ENCODE measurements around the gene KCNQ1. TPM values are rescaled to one million over a fixed set of nuclear protein-coding genes. Genes with fewer than 3 reads are reported as not detected.

The KCNQ1 gene
- total RNA-seq, 2 experiments from 2014 or later, result 24.2 to 26.6 TPM

DNA sequence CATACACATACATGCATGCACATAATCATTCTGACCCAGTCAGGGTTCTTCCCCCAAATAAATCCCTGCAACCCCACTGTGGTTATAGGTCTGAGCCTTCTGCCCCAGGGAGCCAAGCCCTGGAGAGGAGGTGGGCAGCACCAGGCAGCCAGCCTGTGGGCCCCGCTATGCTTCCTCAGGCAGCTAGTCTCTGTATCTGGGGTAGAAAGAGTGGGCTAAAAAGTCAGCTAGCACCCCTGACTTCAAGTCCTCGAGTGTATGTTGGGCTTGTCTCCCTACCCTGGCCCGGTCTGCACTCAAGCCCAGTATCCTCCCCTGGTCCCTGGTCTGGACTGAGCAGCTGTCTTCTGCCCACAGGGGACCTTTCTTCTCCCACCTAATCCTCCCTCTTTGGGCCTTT is 226.9 kb downstream of the KCNQ1 start:
- H3K36me3 Mint-ChIP-seq, result no peaks in the 10 kb centered on the region
- peak; percentile 19 for DNase-seq
- POLR2A ChIA-PET, result no interaction called here
- no peak overlapping the region for H3K27ac Mint-ChIP-seq
- no peaks in the 10 kb centered on the region for H3K27me3 Mint-ChIP-seq
- H3K4me3 Mint-ChIP-seq, result no peak overlapping the region
- no peaks in the 10 kb centered on the region for H3K9me3 Mint-ChIP-seq
- peaks cover 2% of the 10 kb centered on the region for H3K4me1 Mint-ChIP-seq
- no peak for ATAC-seq (ENCODE audit: low read depth)

GRCh38 chr11:2672553-2673249 is 227.9 kb downstream of the KCNQ1 start:
- peaks cover 2% of the 10 kb centered on the region for H3K4me1 Mint-ChIP-seq
- H3K36me3 Mint-ChIP-seq, result peaks cover 2% of the 10 kb centered on the region
- POLR2A ChIA-PET, result no interaction called here

GRCh38 chr11:2673250-2673610 is 228.4 kb downstream of the KCNQ1 start:
- no peaks in the 10 kb centered on the region for H3K4me1 Mint-ChIP-seq
- H3K27ac Mint-ChIP-seq, result no peak overlapping the region
- no peak overlapping the region for H3K4me3 Mint-ChIP-seq
- no peaks in the 10 kb centered on the region for H3K27me3 Mint-ChIP-seq
- POLR2A ChIA-PET, result no interaction called here
- ATAC-seq (ENCODE audit: low read depth) (no peak), DNase-seq (no peak)
- no peaks in the 10 kb centered on the region for H3K9me3 Mint-ChIP-seq
- H3K36me3 Mint-ChIP-seq, result peaks cover 2% of the 10 kb centered on the region

More at GRCh38 chr11:2672553-2673249, 227.9 kb downstream of the KCNQ1 start:
- Mint-ChIP-seq H3K9me3 (no peaks in the 10 kb centered on the region), H3K27ac (no peak overlapping the region), H3K27me3 (no peaks in the 10 kb centered on the region), H3K4me3 (no peak overlapping the region)
- DNase-seq (no peak), ATAC-seq (ENCODE audit: low read depth) (no peak)

- peaks cover 3% of the 10 kb centered on the region for H3K4me1 Mint-ChIP-seq
- H3K4me3 Mint-ChIP-seq, result no peak overlapping the region
- no peaks in the 10 kb centered on the region for H3K27me3 Mint-ChIP-seq
- DNase-seq, result no peak
- no peak overlapping the region for H3K27ac Mint-ChIP-seq
- no peak for ATAC-seq (ENCODE audit: low read depth)
- POLR2A ChIA-PET, result no interaction called here
- H3K9me3 Mint-ChIP-seq, result no peaks in the 10 kb centered on the region
- peaks cover 4% of the 10 kb centered on the region for H3K36me3 Mint-ChIP-seq
These were observed 229.2 kb downstream of the KCNQ1 start for GRCh38 chr11:2673871-2674471.

DNA sequence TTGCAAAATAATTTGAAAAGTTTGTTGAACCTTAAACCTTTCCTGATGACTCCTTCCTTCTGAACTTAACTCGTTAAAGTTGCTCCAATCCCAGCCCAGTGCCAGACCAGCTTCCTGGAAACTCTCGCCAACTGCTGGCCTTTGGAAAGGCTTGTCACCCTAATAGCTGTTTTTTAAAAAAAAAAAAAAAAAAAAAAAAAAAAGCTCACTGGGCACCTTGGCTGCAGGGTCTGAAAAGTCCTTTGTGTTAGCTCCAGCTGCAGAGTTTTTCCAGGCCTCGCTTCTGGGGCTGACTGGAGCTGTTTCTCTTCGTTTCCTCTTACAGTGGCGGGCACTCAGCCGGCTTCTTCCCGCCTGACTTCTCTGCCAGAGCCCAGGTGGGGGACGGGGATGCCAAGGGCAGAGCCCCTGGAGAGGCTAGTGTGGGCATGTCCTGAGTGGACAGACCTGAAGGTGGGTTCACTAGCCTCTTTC is 229.9 kb downstream of the KCNQ1 start:
- Mint-ChIP-seq H3K4me3 (no peak overlapping the region), H3K27ac (no peak overlapping the region), H3K9me3 (no peaks in the 10 kb centered on the region), H3K27me3 (no peaks in the 10 kb centered on the region), H3K4me1 (peaks cover 3% of the 10 kb centered on the region), H3K36me3 (peaks cover 4% of the 10 kb centered on the region)
- ATAC-seq (ENCODE audit: low read depth), result no peak
- POLR2A ChIA-PET, result no interaction called here
- DNase-seq, result no peak

DNA sequence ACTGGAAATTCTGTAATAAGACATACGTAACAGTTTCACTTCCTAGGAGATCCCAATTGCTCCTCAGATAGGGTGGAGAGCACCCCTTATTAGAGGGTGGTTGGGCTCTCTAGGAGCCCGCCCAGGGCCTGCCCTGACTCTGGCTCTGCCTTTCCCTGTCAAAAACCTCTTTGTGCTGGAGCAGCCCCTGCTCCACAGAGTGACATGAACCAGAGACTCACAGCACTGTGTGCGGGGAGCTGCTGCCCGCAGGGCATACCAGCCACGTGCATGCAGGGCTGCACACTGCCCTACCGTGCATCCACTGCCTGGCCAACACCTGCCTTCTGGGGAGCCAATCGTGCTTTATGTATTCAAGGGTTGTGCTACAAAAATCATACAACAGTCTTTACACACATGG is 230.7 kb downstream of the KCNQ1 start:
- Mint-ChIP-seq H3K9me3 (no peaks in the 10 kb centered on the region), H3K36me3 (peaks cover 4% of the 10 kb centered on the region), H3K27me3 (no peaks in the 10 kb centered on the region), H3K4me1 (peaks cover 3% of the 10 kb centered on the region), H3K4me3 (no peak overlapping the region), H3K27ac (no peak overlapping the region)
- ATAC-seq (ENCODE audit: low read depth) (no peak), DNase-seq (peak; percentile 19)
- POLR2A ChIA-PET, result interaction anchor here (0.6 kb wide), 1 partner anchor 24 kb away, joined by 3 read pairs; the partner anchor contains the start of gene KCNQ1OT1

- ATAC-seq (ENCODE audit: low read depth), result no peak
- no peak overlapping the region for H3K27ac Mint-ChIP-seq
- no peak overlapping the region for H3K4me3 Mint-ChIP-seq
- DNase-seq, result no peak
- no peaks in the 10 kb centered on the region for H3K27me3 Mint-ChIP-seq
- H3K9me3 Mint-ChIP-seq, result no peaks in the 10 kb centered on the region
- peaks cover 5% of the 10 kb centered on the region for H3K4me1 Mint-ChIP-seq
- H3K36me3 Mint-ChIP-seq, result peaks cover 4% of the 10 kb centered on the region
- POLR2A ChIA-PET, result no interaction called here
These were observed 232.3 kb downstream of the KCNQ1 start for GRCh38 chr11:2677127-2677526.

GRCh38 chr11:2678396-2678795 is 233.6 kb downstream of the KCNQ1 start:
- no peak overlapping the region for H3K27ac Mint-ChIP-seq
- H3K4me1 Mint-ChIP-seq, result peaks cover 5% of the 10 kb centered on the region
- DNase-seq (no peak), ATAC-seq (ENCODE audit: low read depth) (no peak)
- no peaks in the 10 kb centered on the region for H3K9me3 Mint-ChIP-seq
- H3K27me3 Mint-ChIP-seq, result no peaks in the 10 kb centered on the region
- no peak overlapping the region for H3K4me3 Mint-ChIP-seq
- peaks cover 4% of the 10 kb centered on the region for H3K36me3 Mint-ChIP-seq
- POLR2A ChIA-PET, result no interaction called here

DNA sequence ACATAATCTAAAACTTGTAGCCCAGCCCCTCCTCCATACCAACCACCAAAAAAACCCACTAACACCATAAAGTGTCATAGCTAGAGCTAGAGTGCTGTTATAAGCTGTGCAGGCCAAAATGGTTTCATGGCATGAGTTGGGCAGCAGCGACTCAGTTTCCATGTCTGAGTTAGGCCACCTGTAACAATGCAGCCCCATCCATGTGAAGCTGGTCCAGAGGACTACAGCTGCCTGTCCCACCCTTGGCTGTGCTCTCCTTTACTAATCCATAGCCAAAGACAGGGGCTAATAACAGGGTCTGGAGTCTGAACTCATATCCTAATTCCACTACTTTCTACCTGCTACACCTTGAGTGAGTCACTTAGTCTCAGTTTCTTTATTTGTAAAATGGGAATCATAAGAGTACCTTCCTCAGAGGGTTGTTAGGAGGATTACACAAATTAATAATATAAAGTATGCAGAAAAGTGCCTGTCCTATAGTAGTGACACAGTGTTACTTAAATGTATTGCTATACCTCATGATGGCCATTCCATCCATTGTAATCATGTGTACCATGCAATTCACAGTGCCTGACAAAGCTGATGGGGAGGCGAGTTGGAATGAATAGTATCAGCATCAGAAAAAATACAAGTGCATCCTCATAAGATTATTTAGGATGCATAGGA is 234.3 kb downstream of the KCNQ1 start:
- Mint-ChIP-seq H3K9me3 (no peaks in the 10 kb centered on the region), H3K27me3 (no peaks in the 10 kb centered on the region), H3K36me3 (peaks cover 4% of the 10 kb centered on the region), H3K27ac (no peak overlapping the region), H3K4me3 (no peak overlapping the region), H3K4me1 (peaks cover 5% of the 10 kb centered on the region)
- POLR2A ChIA-PET, result no interaction called here
- ATAC-seq (ENCODE audit: low read depth), result no peak
- no peak for DNase-seq

- peaks cover 5% of the 10 kb centered on the region for H3K4me1 Mint-ChIP-seq
- no peak overlapping the region for H3K27ac Mint-ChIP-seq
- POLR2A ChIA-PET, result no interaction called here
- no peak for DNase-seq
- peaks cover 4% of the 10 kb centered on the region for H3K36me3 Mint-ChIP-seq
- no peak overlapping the region for H3K4me3 Mint-ChIP-seq
- H3K27me3 Mint-ChIP-seq, result no peaks in the 10 kb centered on the region
- H3K9me3 Mint-ChIP-seq, result no peaks in the 10 kb centered on the region
- no peak for ATAC-seq (ENCODE audit: low read depth)
These were observed 236.8 kb downstream of the KCNQ1 start for GRCh38 chr11:2681408-2682145.

- H3K4me1 Mint-ChIP-seq, result peaks cover 2% of the 10 kb centered on the region
- ATAC-seq (ENCODE audit: low read depth), result no peak
- H3K27ac Mint-ChIP-seq, result no peak overlapping the region
- POLR2A ChIA-PET, result no interaction called here
- DNase-seq, result no peak
- H3K4me3 Mint-ChIP-seq, result no peak overlapping the region
- no peaks in the 10 kb centered on the region for H3K27me3 Mint-ChIP-seq
- no peaks in the 10 kb centered on the region for H3K36me3 Mint-ChIP-seq
- no peaks in the 10 kb centered on the region for H3K9me3 Mint-ChIP-seq
These were observed 239.0 kb downstream of the KCNQ1 start for GRCh38 chr11:2683806-2684205.

DNA sequence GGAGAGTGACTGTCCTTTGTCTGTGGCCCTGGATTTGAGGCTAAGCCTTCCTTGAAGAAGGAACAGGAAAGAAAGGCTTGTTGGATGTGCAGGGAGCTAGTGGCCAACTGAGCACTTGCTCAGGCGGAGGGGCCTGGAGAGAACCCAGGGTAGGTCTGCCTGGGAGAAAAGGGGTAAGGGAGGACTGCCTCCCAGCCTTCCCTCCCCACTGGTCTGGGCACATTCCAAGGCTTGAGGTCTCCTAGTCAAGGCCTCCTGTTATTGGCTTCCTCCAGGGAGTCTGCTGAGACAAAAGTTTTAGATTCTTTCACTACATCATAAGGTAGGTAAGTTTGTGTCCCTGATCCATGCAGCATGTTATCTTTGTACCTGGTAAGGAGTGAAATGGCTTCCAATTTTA is 239.8 kb downstream of the KCNQ1 start:
- no peak overlapping the region for H3K4me3 Mint-ChIP-seq
- H3K27ac Mint-ChIP-seq, result no peak overlapping the region
- no peaks in the 10 kb centered on the region for H3K36me3 Mint-ChIP-seq
- no peak for ATAC-seq (ENCODE audit: low read depth)
- POLR2A ChIA-PET, result no interaction called here
- no peaks in the 10 kb centered on the region for H3K9me3 Mint-ChIP-seq
- H3K27me3 Mint-ChIP-seq, result no peaks in the 10 kb centered on the region
- peaks cover 2% of the 10 kb centered on the region for H3K4me1 Mint-ChIP-seq
- DNase-seq, result peak; percentile 10

DNA sequence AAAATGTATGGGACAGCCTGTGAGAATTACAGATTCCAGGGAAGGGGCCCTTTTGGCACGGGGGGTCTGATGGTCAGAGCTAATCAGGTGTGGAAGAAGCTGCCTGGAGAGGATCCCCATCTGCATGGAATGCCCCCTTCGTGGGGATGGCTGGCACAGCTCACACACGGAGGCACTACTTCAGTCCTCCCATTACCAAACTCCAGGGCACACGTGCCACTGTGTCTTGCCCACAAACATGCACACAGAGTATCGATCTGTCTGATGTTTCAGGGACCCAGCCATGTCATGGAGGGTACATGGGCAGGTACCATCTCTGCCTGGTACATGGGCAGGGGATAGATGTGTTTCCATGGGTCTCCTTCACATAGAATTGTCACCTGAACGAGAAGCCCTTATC is 240.2 kb downstream of the KCNQ1 start:
- Mint-ChIP-seq H3K27ac (no peak overlapping the region), H3K9me3 (no peaks in the 10 kb centered on the region), H3K36me3 (no peaks in the 10 kb centered on the region), H3K27me3 (no peaks in the 10 kb centered on the region), H3K4me1 (peaks cover 3% of the 10 kb centered on the region), H3K4me3 (no peak overlapping the region)
- DNase-seq (no peak), ATAC-seq (ENCODE audit: low read depth) (no peak)
- POLR2A ChIA-PET, result no interaction called here
